Measurements from ENCODE around the gene SMKR1. TPM values are rescaled to one million over a fixed set of nuclear protein-coding genes. Genes with fewer than 3 reads are reported as not detected.

SMKR1 gene
- total and polyA plus RNA-seq, 3 experiments from 2014 or later = 11.6 to 13.9 (median 12.2) TPM

DNA sequence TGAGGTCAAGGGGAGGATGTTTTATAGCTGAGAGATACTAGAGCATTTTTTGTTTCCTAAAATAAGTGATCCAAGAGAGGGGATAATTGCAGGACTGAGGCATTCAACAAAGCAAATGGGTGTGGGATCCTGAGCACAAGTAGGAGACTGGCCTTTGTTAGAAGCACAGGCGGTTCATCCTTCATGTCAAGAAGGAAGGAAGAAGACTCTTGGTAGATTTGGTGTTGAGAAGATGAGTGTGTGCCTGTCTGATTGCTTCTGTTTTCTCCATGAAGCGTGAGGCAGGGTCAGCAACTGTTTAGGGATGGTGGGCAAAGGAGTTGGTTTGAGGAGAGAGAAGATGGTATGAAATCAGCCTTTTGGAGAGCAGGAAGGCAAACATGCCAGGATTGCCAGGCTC, 40.5 kb upstream of the SMKR1 start:
- Mint-ChIP-seq H3K27ac (no peak overlapping the region), H3K4me3 (no peak overlapping the region), H3K4me1 (no peaks in the 10 kb centered on the region), H3K9me3 (no peaks in the 10 kb centered on the region), H3K36me3 (no peaks in the 10 kb centered on the region), H3K27me3 (no peaks in the 10 kb centered on the region)
- no peak overlapping the region for H3K27ac ChIP-seq (ENCODE audit: low read depth, low read length)
- DNase-seq = no peak
- no peak overlapping the region for H3K4me3 ChIP-seq (ENCODE audit: low read length)
- POLR2A ChIA-PET = no interaction called here
- H3K36me3 ChIP-seq (ENCODE audit: insufficient read depth, low read length) = no peaks in the 10 kb centered on the region
- CTCF ChIA-PET = interaction anchor here (0.8 to 1.2 kb wide), 2 partner anchors 94 to 298 kb away, joined by 3 read pairs; no protein-coding TSS in a partner anchor
- H3K9me3 ChIP-seq (ENCODE audit: low read length) = no peaks in the 10 kb centered on the region
- no peaks in the 10 kb centered on the region for H3K27me3 ChIP-seq (ENCODE audit: insufficient read depth, low read length, poor library complexity, severe bottlenecking)
- no peaks in the 10 kb centered on the region for H3K4me1 ChIP-seq (ENCODE audit: insufficient read depth, low read length)

- Histone ChIP-seq H3K4me1 (ENCODE audit: insufficient read depth, low read length) (no peaks in the 10 kb centered on the region), H3K27ac (ENCODE audit: low read depth, low read length) (no peak overlapping the region), H3K4me3 (ENCODE audit: low read length) (no peak overlapping the region), H3K36me3 (ENCODE audit: insufficient read depth, low read length) (no peaks in the 10 kb centered on the region), H3K27me3 (ENCODE audit: insufficient read depth, low read length, poor library complexity, severe bottlenecking) (no peaks in the 10 kb centered on the region), H3K9me3 (ENCODE audit: low read length) (no peaks in the 10 kb centered on the region)
- H3K4me3 Mint-ChIP-seq = no peak overlapping the region
- H3K27ac Mint-ChIP-seq = no peak overlapping the region
- H3K27me3 Mint-ChIP-seq = no peaks in the 10 kb centered on the region
- H3K4me1 Mint-ChIP-seq = no peaks in the 10 kb centered on the region
- DNase-seq = no peak
- ChIA-PET CTCF (interaction anchor here (1.7 kb wide), 1 partner anchor 95 kb away, joined by 6 read pairs; no protein-coding TSS in a partner anchor), POLR2A (no interaction called here)
- H3K9me3 Mint-ChIP-seq = no peaks in the 10 kb centered on the region
- H3K36me3 Mint-ChIP-seq = no peaks in the 10 kb centered on the region
These were observed 39.9 kb upstream of the SMKR1 start for GRCh38 chr7:129462420-129462819.

- H3K27me3 ChIP-seq (ENCODE audit: insufficient read depth, low read length, poor library complexity, severe bottlenecking) = no peaks in the 10 kb centered on the region
- POLR2A ChIA-PET = interaction anchor here (0.6 kb wide), 1 partner anchor 245 kb away, joined by 3 read pairs; no protein-coding TSS in a partner anchor
- DNase-seq = no peak
These were observed 38.1 kb upstream of the SMKR1 start for GRCh38 chr7:129464194-129464593.

GRCh38 chr7:129465080-129465479, 37.3 kb upstream of the SMKR1 start:
- Histone ChIP-seq H3K9me3 (ENCODE audit: low read length) (no peaks in the 10 kb centered on the region), H3K27ac (ENCODE audit: low read depth, low read length) (no peak overlapping the region), H3K36me3 (ENCODE audit: insufficient read depth, low read length) (no peaks in the 10 kb centered on the region), H3K4me3 (ENCODE audit: low read length) (no peak overlapping the region), H3K27me3 (ENCODE audit: insufficient read depth, low read length, poor library complexity, severe bottlenecking) (no peaks in the 10 kb centered on the region), H3K4me1 (ENCODE audit: insufficient read depth, low read length) (no peaks in the 10 kb centered on the region)
- H3K4me1 Mint-ChIP-seq = peaks cover 0 to 8% (median 0%) of the 10 kb centered on the region in 3 donors
- H3K27me3 Mint-ChIP-seq = no peaks in the 10 kb centered on the region
- no peaks in the 10 kb centered on the region for H3K9me3 Mint-ChIP-seq
- no peaks in the 10 kb centered on the region for H3K36me3 Mint-ChIP-seq
- POLR2A ChIA-PET = no interaction called here
- no peak overlapping the region for H3K27ac Mint-ChIP-seq
- DNase-seq = no peak
- CTCF ChIA-PET = interaction anchor here (0.6 to 1.7 kb wide), 3 partner anchors 97 to 569 kb away, joined by 3 to 4 read pairs (median 3); no protein-coding TSS in a partner anchor
- H3K4me3 Mint-ChIP-seq = no peak overlapping the region

More at GRCh38 chr7:129464194-129464593, 38.1 kb upstream of the SMKR1 start:
- no peaks in the 10 kb centered on the region for H3K36me3 ChIP-seq (ENCODE audit: insufficient read depth, low read length)
- CTCF ChIA-PET = interaction anchor here (0.6 to 1.7 kb wide), 4 partner anchors 30 to 570 kb away, joined by 3 to 6 read pairs (median 3); partner anchors contain the start of gene STRIP2
- Mint-ChIP-seq H3K4me3 (no peak overlapping the region), H3K27me3 (no peaks in the 10 kb centered on the region), H3K4me1 (peaks cover 0 to 8% (median 0%) of the 10 kb centered on the region in 3 donors), H3K9me3 (no peaks in the 10 kb centered on the region), H3K36me3 (no peaks in the 10 kb centered on the region), H3K27ac (peak overlapping the region in 1 of 8 donors; percentile 15)
- H3K27ac ChIP-seq (ENCODE audit: low read depth, low read length) = no peak overlapping the region
- no peaks in the 10 kb centered on the region for H3K9me3 ChIP-seq (ENCODE audit: low read length)
- no peak overlapping the region for H3K4me3 ChIP-seq (ENCODE audit: low read length)
- H3K4me1 ChIP-seq (ENCODE audit: insufficient read depth, low read length) = no peaks in the 10 kb centered on the region

GRCh38 chr7:129466796-129467195, 35.5 kb upstream of the SMKR1 start:
- DNase-seq = no peak
- Histone ChIP-seq H3K4me1 (ENCODE audit: insufficient read depth, low read length) (no peaks in the 10 kb centered on the region), H3K4me3 (ENCODE audit: low read length) (no peak overlapping the region), H3K36me3 (ENCODE audit: insufficient read depth, low read length) (no peaks in the 10 kb centered on the region), H3K9me3 (ENCODE audit: low read length) (no peaks in the 10 kb centered on the region), H3K27me3 (ENCODE audit: insufficient read depth, low read length, poor library complexity, severe bottlenecking) (no peaks in the 10 kb centered on the region), H3K27ac (ENCODE audit: low read depth, low read length) (no peak overlapping the region)
- Mint-ChIP-seq H3K4me3 (no peak overlapping the region), H3K27me3 (no peaks in the 10 kb centered on the region), H3K27ac (no peak overlapping the region), H3K4me1 (peaks cover 0 to 8% (median 0%) of the 10 kb centered on the region in 3 donors), H3K9me3 (no peaks in the 10 kb centered on the region), H3K36me3 (no peaks in the 10 kb centered on the region)
- CTCF ChIA-PET = interaction anchor here (1.7 kb wide), 1 partner anchor 248 kb away, joined by 4 read pairs; no protein-coding TSS in a partner anchor
- POLR2A ChIA-PET = no interaction called here

DNA sequence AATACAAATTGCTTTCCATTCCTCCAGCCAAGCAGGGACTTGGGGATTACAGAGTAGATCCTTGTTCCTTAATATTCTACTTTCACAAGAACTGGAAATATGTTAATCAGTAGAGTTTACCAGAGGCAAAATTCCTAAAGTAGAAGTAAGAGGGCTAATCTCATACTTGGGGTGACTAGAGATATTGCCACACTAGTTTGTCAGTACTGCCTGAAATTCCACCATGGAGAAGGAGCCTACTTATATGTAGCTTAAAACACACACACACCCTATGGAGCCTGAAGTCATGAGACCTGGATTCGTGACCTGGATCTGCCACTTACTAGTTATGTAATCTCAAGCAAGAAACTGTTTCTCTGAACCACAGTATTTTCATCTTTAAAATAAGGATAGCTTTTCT, 34.2 kb upstream of the SMKR1 start:
- no peaks in the 10 kb centered on the region for H3K4me1 ChIP-seq (ENCODE audit: insufficient read depth, low read length)
- no peak for DNase-seq
- no peak overlapping the region for H3K27ac ChIP-seq (ENCODE audit: low read depth, low read length)
- Mint-ChIP-seq H3K9me3 (no peaks in the 10 kb centered on the region), H3K36me3 (no peaks in the 10 kb centered on the region), H3K27me3 (no peaks in the 10 kb centered on the region), H3K4me1 (peaks cover 0 to 8% (median 0%) of the 10 kb centered on the region in 3 donors), H3K4me3 (peak overlapping the region in 2 of 7 donors; percentile 4 to 13), H3K27ac (peak overlapping the region in 4 of 8 donors; percentile 43 to 87 (median 56))
- H3K27me3 ChIP-seq (ENCODE audit: insufficient read depth, low read length, poor library complexity, severe bottlenecking) = no peaks in the 10 kb centered on the region
- H3K4me3 ChIP-seq (ENCODE audit: low read length) = no peak overlapping the region
- H3K9me3 ChIP-seq (ENCODE audit: low read length) = no peaks in the 10 kb centered on the region
- H3K36me3 ChIP-seq (ENCODE audit: insufficient read depth, low read length) = no peaks in the 10 kb centered on the region
- ChIA-PET CTCF (interaction anchor here (4.9 kb wide), 1 partner anchor 100 kb away, joined by 48 read pairs; no protein-coding TSS in a partner anchor), POLR2A (no interaction called here)

GRCh38 chr7:129468547-129468946, 33.8 kb upstream of the SMKR1 start:
- CTCF ChIA-PET = interaction anchor here (4.9 kb wide), 1 partner anchor 101 kb away, joined by 48 read pairs; no protein-coding TSS in a partner anchor

GRCh38 chr7:129469930-129470329, 32.4 kb upstream of the SMKR1 start:
- POLR2A ChIA-PET = no interaction called here

More at GRCh38 chr7:129468547-129468946, 33.8 kb upstream of the SMKR1 start:
- Histone ChIP-seq H3K27me3 (ENCODE audit: insufficient read depth, low read length, poor library complexity, severe bottlenecking) (no peaks in the 10 kb centered on the region), H3K27ac (ENCODE audit: low read depth, low read length) (no peak overlapping the region), H3K36me3 (ENCODE audit: insufficient read depth, low read length) (no peaks in the 10 kb centered on the region), H3K4me1 (ENCODE audit: insufficient read depth, low read length) (no peaks in the 10 kb centered on the region), H3K9me3 (ENCODE audit: low read length) (no peaks in the 10 kb centered on the region), H3K4me3 (ENCODE audit: low read length) (no peak overlapping the region)
- Mint-ChIP-seq H3K27ac (peak overlapping the region in 6 of 8 donors; percentile 40 to 87 (median 52)), H3K9me3 (no peaks in the 10 kb centered on the region), H3K4me3 (peak overlapping the region in 5 of 7 donors; percentile 13 to 66 (median 41)), H3K27me3 (no peaks in the 10 kb centered on the region), H3K36me3 (no peaks in the 10 kb centered on the region), H3K4me1 (peaks cover 0 to 8% (median 0%) of the 10 kb centered on the region in 3 donors)
- POLR2A ChIA-PET = no interaction called here
- DNase-seq = no peak

More at GRCh38 chr7:129469930-129470329, 32.4 kb upstream of the SMKR1 start:
- H3K36me3 Mint-ChIP-seq = no peaks in the 10 kb centered on the region
- H3K27me3 Mint-ChIP-seq = no peaks in the 10 kb centered on the region
- Histone ChIP-seq H3K4me3 (ENCODE audit: low read length) (no peak overlapping the region), H3K9me3 (ENCODE audit: low read length) (no peaks in the 10 kb centered on the region), H3K27me3 (ENCODE audit: insufficient read depth, low read length, poor library complexity, severe bottlenecking) (no peaks in the 10 kb centered on the region), H3K36me3 (ENCODE audit: insufficient read depth, low read length) (no peaks in the 10 kb centered on the region), H3K4me1 (ENCODE audit: insufficient read depth, low read length) (no peaks in the 10 kb centered on the region), H3K27ac (ENCODE audit: low read depth, low read length) (no peak overlapping the region)
- peaks cover 0 to 8% (median 0%) of the 10 kb centered on the region in 3 donors for H3K4me1 Mint-ChIP-seq
- H3K4me3 Mint-ChIP-seq = no peak overlapping the region
- peak overlapping the region in 1 of 8 donors; percentile 26 for H3K27ac Mint-ChIP-seq
- CTCF ChIA-PET = interaction anchor here (1.9 to 4.9 kb wide), 2 partner anchors 102 to 127 kb away, joined by 7 to 48 read pairs; no protein-coding TSS in a partner anchor
- no peak for DNase-seq
- no peaks in the 10 kb centered on the region for H3K9me3 Mint-ChIP-seq
